Subcutaneous adipose tissue (tissue), 4 donors: Measurements from ENCODE around the gene CD55. TPM values are rescaled to one million over a fixed set of nuclear protein-coding genes. Genes with fewer than 3 reads are reported as not detected.

Experiments used
- total RNA-seq, 4 donors: library from RNA; depleted of rRNA; stranded (reverse); fragments of >200 nt; gene quantifications; one replicate each; pipeline ENCODE4 v1.1.0, GENCODE V29; 2016
- TF ChIP-seq, protein P1 (sequence below): fragments of 450-650 bp; IDR thresholded peaks from one replicate; pipeline ENCODE4 v1.5.1; 2016; ENCODE audit warnings: low read depth, mild to moderate bottlenecking, control low read depth, antibody characterized with exemption, moderate library complexity

CD55 gene
- total RNA-seq, 4 donors from 2014 or later = 29.6 to 105 (median 74.4) TPM

GRCh38 chr1:207323425-207324225 lies 2.1 kb downstream of the CD55 start:
- TF ChIP-seq, protein P1, sequence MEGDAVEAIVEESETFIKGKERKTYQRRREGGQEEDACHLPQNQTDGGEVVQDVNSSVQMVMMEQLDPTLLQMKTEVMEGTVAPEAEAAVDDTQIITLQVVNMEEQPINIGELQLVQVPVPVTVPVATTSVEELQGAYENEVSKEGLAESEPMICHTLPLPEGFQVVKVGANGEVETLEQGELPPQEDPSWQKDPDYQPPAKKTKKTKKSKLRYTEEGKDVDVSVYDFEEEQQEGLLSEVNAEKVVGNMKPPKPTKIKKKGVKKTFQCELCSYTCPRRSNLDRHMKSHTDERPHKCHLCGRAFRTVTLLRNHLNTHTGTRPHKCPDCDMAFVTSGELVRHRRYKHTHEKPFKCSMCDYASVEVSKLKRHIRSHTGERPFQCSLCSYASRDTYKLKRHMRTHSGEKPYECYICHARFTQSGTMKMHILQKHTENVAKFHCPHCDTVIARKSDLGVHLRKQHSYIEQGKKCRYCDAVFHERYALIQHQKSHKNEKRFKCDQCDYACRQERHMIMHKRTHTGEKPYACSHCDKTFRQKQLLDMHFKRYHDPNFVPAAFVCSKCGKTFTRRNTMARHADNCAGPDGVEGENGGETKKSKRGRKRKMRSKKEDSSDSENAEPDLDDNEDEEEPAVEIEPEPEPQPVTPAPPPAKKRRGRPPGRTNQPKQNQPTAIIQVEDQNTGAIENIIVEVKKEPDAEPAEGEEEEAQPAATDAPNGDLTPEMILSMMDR = no peak

DNA sequence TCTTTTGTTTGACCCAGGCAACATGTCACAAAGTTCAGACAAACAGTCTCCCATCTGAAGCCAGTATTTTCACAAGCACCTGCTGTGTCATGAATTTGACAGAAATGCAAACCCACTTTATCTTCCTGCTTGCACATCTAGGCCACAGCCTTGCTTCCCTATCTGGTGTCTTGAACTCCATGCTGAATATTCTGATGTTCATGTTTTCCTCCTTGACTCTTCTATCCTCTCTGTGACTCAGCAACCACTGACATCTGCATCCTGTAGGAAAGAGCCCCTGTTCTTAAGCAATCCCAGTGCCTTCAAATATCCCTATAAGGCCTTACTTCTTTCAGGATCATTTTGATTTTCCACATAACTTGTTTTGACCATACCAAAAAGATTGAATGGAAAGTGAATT lies 6.5 kb downstream of the CD55 start:
- TF ChIP-seq, protein P1 = no peak

- TF ChIP-seq, protein P1 = no peak
Observed at GRCh38 chr1:207328908-207329440, 7.5 kb downstream of the CD55 start.

GRCh38 chr1:207329469-207329868 lies 8.0 kb downstream of the CD55 start:
- TF ChIP-seq, protein P1 = no peak

GRCh38 chr1:207330011-207330710 lies 8.7 kb downstream of the CD55 start:
- TF ChIP-seq, protein P1 = no peak

- TF ChIP-seq, protein P1 = no peak
Observed at GRCh38 chr1:207331354-207332313, 10.2 kb downstream of the CD55 start.
